HG03342 (cell line): Measurements from ENCODE around the gene CLTB.

Experiments
- ATAC-seq: cut with Tn5 transposase; IDR thresholded peaks from one replicate; pipeline ENCODE4 v1.9.1; 2021; ENCODE audit warnings: mild to moderate bottlenecking, moderate library complexity; ENCODE audit not compliant: unreplicated experiment

The CLTB gene

DNA sequence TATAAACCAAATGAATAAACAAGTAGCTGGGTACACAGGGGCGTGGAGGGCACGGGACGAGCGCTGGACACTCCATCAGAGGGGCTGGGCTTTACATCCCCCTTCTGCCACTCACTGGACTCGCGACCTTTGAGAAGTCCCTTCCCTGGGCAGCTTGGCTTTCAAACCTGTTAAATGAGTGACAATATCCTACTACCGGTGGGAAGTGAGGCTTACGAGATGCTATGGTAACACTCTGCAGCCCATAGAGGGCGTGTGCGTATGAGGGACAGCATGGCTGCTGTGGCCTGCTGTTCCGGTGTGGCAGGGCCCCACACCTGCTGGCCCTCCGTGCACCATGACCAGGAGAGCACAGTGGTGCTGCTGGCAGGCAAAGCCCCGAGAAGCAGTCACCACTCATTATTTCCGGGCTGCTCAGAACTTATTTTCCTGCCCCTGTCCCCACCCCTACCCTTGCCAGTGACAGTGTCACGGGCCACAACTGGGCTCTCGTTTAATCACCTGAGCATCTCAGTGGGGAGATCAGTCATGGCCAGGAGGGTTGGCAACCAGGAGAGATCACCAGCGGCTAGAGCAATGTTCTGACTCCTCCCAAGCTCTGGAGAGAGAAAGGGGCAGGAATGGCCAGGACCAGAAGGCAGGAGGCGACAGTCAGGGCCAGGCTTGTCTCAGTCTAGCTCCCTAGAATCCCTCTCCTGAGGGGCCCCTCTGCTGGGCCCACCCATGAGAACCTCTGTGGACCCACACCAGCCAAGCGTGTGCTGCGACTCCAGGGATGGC, 10.5 kb downstream of the CLTB start:
- ATAC-seq = no peak

DNA sequence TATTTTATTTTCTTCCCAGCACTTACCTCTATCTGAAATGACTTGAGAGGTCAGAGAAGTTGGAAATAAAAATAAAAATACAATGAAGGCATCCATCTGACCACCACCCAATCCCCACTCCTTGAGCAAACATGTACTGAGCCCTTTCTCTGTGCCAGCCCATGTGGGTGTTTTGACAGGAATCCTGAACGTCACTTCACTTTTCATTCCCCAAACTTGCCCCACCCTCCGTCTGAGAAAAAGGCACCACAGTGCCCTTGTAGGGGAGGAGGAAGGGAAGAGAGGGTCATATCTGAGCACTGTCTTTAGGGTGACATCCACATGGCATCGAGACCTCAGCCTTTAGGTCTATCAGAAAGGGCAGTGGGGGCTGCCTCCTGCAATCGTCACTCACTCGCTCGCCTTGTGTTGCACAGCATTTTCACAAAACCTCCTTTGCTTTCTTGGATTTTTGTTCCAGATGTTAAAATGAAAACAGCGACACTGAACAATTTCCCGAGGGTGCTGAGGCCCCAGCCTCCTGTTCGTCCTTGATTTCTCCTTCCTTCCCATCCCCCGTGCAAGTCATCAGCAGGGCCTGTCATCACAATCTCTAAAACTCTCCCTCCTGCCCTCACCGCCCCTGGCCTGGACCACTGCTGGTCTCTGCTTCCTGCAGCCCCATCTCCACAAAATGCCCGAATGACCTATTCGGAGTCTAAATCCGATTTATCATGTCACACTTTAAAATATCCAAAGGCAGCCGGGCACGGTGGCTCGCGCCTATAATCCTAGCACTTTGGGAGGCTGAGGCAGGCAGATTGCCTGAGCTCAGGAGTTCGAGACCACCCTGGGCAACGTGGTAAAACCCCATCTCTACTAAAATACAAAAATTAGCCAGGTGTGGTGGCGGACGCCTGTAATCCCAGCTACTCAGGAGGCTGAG, 14.8 kb downstream of the CLTB start:
- ATAC-seq = no peak

DNA sequence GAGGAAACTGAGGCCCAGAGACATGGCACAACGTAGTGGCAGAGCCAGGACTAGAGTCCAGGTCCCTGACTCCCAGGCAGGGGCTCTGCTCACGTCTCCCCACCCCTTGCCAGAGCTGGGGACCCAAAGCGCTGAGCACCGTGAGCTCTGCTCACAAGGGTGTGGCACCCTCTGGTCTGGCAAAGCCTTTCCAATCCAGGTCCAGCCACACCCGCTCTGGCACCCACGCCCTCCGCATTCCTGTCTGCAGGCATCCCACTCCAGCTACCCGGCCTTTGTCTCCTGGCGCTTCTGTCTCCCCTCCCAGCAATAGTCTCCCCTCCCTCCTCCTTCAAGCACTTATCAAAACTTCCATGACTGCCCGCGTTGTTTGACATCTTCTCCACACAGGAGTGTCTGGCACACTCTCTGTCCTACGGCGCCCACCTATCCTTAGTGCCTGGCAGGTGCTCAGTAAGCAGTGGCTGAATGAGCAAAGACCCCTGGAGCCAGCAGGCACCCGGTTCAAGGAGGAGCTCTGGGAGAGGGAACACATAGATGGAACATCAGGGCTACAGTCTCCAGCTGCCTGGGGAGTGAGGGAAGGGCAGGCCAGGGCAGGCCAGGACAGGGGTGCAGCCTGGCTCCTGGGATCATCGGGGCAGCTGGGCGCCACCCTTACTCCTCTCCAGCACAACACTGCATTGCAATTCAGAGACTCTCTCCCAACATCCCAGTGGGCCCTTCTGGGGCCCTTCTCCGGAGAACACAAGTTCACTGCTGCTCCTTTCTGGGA, 15.8 kb downstream of the CLTB start:
- no peak for ATAC-seq

- ATAC-seq = no peak
These were observed 18.5 kb downstream of the CLTB start for GRCh38 chr5:176397736-176398420.

DNA sequence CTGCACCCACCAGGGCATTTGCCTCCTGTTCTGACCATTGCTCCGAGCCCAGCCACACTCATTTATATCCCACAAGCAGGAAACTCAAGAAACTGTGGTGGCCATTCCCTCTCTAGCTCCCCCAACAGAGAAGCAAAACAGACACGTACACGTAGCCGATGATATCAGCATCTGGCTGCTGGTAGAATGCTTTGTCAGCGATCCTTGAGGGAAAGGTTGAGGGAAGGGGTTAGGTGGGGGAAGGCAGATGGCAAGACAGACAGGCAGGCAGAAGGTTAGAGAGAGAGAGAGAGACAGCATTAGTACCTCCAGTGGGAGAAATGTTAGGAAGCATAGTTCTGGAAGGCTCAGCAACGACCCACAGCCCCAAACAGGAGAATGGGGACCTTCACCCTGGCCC, 20.0 kb downstream of the CLTB start:
- ATAC-seq = no peak

DNA sequence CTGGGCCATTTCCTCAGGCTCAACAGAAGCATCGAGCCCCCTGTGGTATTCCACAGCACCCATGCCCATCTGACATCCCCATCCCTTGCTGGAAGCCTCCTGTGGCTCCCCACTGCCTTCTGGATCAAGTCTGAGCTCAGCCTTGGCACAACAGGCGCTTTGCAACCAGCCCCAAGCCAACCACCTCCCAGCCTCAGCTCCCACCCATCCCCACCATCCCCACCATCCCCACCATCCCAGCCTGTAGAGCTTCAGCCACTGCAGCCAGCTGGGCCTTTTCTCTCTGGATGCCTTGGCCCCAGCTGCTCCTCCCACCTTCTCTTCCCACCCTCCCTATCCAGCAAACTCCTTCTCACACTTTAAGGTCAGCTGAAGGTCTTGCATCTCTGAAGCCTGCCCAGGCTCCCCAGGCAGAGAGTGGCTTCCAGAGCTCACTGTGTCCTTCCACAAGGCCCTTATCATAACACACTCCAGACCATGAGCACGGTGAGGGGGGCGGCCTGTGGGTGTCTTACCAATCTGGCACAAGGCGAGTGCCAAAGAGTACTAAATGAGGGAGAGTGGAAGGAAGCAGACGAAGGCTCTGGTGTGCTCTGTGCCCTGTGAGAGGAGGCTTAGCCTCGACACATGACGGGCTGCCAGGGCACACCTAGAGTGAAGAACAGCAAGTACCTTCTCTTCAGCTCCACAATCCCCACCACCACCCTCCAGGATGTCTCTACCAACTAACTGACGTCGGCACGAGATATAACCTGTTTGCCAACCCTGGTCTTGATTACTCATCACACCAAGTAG, 21.3 kb downstream of the CLTB start:
- no peak for ATAC-seq

DNA sequence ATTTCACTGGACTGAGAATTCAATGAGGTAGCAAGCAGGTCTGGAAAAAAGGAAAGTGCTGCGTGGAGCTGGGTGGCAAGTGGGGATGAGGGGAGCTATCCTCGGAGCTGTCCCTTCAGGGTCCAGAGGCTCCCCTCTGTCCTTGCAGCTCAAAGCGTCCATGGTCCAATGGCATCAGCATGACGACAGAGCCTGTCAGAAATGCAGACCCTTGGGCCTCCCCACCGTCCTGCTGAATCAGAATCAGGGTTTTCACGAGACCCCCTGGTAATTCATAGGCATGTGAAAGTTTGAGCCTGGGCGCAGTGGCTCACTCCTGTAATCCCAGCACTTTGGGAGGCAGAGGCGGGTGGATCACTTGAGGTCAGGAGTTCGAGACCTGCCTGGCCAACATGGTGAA, 22.2 kb downstream of the CLTB start:
- ATAC-seq = no peak

DNA sequence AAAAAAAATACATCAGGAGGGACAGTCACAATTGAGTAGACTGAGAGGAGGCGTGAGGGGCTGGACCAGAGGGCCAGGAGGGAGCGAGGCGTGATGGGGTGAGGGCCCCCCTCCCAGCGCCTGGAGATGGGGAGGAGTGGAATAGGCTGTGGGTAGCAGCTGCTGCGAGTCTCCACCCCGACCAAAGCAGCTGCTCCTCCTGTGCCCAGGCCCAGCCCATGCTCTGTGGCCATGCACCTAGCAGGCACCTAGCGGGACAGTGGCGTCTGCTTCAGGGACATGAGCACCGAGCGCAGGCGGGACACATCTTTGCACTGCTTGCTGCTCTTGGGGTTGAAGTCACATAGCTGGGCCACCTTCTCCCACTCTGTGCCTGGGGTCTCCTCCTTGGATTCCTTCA, 23.8 kb downstream of the CLTB start:
- ATAC-seq = no peak

DNA sequence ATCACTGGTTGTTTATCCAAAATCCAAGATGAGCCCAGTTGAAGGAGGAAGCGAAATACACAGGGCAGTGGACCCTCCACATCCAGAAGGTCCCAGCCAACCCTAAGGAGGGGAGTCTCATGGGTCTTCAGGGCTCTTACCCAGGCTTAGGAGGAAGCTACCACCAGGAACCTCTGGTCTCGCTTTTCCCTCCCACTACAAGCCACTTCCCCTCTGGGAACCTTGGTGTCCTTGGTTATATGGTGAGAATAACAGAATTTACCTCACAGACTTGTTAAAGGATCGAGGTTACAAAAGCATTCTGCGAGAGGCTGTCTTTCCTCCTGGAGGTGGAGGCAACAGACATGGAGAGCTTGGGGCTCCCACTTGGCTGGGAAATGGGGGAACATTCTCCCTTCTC, 24.3 kb downstream of the CLTB start:
- ATAC-seq = no peak

DNA sequence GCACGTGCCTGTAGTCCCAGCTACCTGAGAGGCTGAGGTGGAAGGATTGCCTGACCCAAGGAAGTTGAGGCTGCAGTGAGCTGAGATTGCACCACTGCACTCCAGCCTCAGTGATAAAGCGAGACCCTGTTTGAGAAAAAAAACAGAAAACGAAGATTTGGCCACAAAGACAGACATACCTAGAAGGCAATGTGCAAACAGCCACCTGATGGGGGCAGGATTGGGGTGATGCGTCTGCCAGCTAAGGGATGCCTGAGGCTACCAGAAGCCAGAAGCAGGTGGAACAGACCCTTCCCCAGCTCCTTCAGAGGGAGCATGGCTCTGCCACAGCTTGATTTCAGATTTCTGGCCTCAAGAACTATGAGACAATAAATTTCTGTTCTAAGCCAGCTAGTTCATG, 24.9 kb downstream of the CLTB start:
- no peak for ATAC-seq

DNA sequence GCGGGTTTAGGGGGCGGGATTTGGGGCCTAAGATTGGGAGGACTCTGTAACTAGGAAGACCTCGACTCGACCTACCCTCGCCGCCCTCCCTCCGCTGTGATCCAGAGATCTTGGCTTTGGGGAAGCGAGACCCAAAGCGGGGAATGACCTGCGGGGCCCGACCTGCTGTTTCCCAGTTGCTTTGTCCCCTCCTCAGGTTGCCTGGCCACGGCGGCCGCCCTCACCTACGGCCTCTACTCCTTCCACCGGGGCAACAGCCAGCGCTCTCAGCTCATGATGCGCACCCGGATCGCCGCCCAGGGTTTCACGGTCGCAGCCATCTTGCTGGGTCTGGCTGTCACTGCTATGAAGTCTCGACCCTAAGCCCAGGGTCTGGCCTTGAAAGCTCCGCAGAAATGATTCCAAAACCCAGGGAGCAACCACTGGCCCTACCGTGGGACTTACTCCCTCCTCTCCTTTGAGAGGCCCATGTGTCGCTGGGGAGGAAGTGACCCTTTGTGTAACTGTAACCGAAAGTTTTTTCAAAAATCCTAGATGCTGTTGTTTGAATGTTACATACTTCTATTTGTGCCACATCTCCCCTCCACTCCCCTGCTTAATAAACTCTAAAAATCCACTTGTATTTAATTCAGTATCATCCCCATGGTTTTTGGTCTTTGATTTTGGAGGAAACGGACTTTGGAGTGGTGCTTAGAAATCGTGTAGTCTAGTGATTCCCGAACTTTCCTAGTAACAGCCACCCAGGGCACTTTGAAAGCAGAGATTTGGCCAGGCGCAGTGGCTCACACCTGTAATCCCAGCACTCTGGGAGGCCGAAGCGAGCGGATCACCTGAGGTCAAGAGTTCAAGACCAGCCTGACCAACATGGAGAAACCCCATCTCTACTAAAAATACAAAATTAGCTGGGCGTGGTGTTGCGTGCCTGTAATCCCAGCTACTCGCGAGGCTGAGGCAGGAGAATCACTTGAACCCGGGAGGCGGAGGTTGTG, 26.9 kb downstream of the CLTB start:
- ATAC-seq = peak; percentile 30

DNA sequence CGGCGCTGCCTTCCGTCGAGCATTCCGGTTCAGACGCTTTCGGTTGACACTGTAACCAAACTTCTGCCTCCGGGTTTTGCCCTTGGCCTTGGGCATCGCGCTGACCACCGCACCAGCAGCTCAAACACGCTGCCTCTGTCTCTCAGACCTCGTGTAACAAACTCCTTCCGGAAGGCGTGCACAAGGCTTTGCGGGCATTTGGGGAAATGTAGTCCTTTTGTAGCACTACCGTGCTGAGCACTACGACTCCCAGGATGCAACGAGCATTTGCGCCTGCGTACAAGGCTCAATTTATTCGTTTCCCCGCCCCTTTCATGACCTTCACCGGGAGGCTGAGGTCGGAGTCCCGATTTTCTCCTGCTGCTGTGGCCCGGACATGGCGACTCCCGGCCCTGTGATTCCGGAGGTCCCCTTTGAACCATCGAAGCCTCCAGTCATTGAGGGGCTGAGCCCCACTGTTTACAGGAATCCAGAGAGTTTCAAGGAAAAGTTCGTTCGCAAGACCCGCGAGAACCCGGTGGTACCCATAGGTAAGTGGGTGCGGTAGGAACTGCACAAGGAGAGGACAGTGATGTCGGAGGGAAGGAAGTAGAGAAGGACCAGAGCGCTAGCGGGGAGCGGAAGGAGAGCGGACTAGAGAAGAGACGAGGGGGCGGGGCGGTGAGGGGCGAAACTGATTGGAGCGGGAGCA, 27.8 kb downstream of the CLTB start, which contains the start of the genes HIGD2A and NOP16:
Gene HIGD2A (plus strand): TSS at position 308 of the 691 bp plus-strand sequence. CDS start 69 bp downstream, at position 377.
Gene NOP16 (minus strand): TSS at position 155 of the 691 bp plus-strand sequence. CDS start 59 bp downstream, at position 96.
- ATAC-seq = peak; percentile 82

DNA sequence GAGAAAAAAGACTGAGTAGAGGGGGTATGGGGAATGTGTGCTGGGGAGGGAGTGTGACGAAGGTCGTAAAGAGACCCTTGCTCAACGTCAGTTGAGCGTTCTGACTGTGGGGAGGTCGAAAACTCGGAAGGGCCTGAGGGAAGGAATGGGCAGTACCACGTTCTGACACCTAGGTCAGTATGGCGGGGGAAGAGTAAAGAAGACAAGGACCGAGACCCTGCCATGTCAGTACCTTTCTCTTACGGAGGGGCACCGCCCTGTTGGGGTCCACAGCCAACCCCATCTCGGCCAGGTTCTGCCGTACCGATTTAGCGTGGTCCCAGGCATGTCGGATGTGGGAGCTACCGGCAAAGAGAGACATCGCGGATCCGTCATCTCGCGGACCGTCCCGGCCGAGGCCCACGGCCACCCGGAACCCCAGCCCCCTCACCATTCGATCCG, 28.3 kb downstream of the CLTB start:
- ATAC-seq = no peak

GRCh38 chr5:176387384-176387925, 28.9 kb downstream of the CLTB start:
- ATAC-seq = no peak

- ATAC-seq = no peak
These were observed 29.8 kb downstream of the CLTB start for GRCh38 chr5:176386491-176386890.

DNA sequence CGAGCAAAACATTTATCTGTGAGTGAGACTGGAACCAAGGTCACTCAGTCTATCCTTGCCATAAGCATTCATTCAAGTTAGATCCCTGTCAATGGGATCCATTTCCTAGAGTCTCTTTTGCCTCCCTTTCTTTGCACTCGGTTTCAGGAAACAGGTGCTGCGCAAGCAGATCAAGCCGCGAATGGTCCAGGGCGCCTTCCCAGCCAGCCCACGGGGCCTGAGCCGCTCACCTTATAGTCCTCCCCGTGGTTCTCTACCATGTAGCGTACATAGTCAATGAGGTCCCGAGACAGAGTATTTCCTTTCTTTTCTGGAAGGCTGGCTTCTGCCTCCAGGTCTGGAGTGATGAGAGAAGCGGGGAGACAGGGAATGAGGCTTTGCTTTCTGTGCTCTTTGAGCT, 31.3 kb downstream of the CLTB start:
- ATAC-seq = no peak

DNA sequence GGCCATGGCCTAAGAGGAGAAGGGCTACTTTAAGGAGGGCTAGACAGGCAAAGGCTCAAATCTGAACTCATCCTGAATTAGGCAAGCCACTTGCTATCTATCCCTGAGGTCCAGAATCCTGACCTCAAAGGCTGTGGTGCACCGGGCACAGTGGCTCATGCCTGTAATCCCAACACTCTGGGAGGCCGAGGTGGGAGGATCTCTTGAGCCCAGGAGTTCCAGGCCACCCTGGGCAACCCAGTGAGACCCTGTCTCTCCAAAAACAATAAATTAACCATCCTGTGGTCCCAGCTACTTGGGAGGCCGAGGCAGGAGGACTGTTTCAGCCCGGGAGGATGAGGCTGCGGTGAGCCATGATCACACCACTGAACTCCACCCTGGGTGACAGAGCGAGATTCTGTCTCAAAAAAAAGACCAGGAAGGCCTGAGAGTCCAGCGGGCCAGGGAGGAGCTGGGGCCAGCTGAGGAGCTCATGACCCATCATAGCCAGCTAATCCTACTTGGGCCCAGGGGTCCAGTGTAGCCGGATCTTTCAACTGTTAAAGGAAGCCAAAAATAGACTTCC, 31.9 kb downstream of the CLTB start:
- ATAC-seq = no peak
